Astrocyte of the cerebellum (primary cell): Measurements from ENCODE around the gene WDR5B.

Experiments used
- DNase-seq: peaks from one replicate; pipeline ENCODE4 v3.0.0-alpha.2; 2011; ENCODE audit warnings: low read depth
- H3K4me3 ChIP-seq: 2 replicates; pipeline ENCODE4 v1.5.1; 2011; ENCODE audit warnings: mild to moderate bottlenecking, low read depth, low read length, moderate library complexity
- CTCF ChIP-seq: IDR thresholded peaks from 2 replicates; pipeline ENCODE4 v1.5.1; 2012; ENCODE audit warnings: low read length, low read depth, moderate library complexity, mild to moderate bottlenecking; ENCODE audit errors: missing control alignments
- in situ Hi-C: cut with HindIII; loops from 2 replicates; pipeline ENCODE4 v1.10.0; 2017; ENCODE audit warnings: low sequenced_read_pairs

The WDR5B gene

GRCh38 chr3:122398920-122399319 lies 16.9 kb downstream of the WDR5B start:
- H3K4me3 ChIP-seq, result no peak overlapping the region
- no peak for TF ChIP-seq CTCF
- DNase-seq, result no peak
- in situ Hi-C loops, result no loop called here

- in situ Hi-C loops, result no loop called here
- DNase-seq, result no peak
- no peak overlapping the region for H3K4me3 ChIP-seq
- no peak for TF ChIP-seq CTCF
These were observed 18.7 kb downstream of the WDR5B start for GRCh38 chr3:122397201-122397600.

GRCh38 chr3:122396511-122396910 lies 19.4 kb downstream of the WDR5B start:
- no peak for TF ChIP-seq CTCF
- DNase-seq, result no peak
- H3K4me3 ChIP-seq, result no peak overlapping the region
- in situ Hi-C loops, result no loop called here

- DNase-seq, result no peak
- no peak for TF ChIP-seq CTCF
- no peak overlapping the region for H3K4me3 ChIP-seq
- in situ Hi-C loops, result no loop called here
These were observed 20.3 kb downstream of the WDR5B start for GRCh38 chr3:122395582-122395981.

GRCh38 chr3:122394173-122394572 lies 21.7 kb downstream of the WDR5B start:
- H3K4me3 ChIP-seq, result no peak overlapping the region
- TF ChIP-seq CTCF, result no peak
- DNase-seq, result no peak
- in situ Hi-C loops, result no loop called here

GRCh38 chr3:122392868-122393844 lies 22.7 kb downstream of the WDR5B start:
- peak; percentile 70 for TF ChIP-seq CTCF
- no peak overlapping the region for H3K4me3 ChIP-seq
- DNase-seq, result peak; percentile 32
- in situ Hi-C loops, result no loop called here
